Thyroid gland (tissue), 4 donors: ENCODE measurements around the gene PLB1. TPM values are rescaled to one million over a fixed set of nuclear protein-coding genes. Genes with fewer than 3 reads are reported as not detected.

Source experiments
- DNase-seq, 2 donors: peaks; one replicate each; pipeline ENCODE4 v3.0.0-alpha.2; 2019
- H3K27ac ChIP-seq, 3 donors: fragments of 200-600 bp; sonication (generic); 1 replicate in 2 of 3; 2 replicates in 1 of 3; pipeline ENCODE4 v1.5.1; 2016 to 2019; ENCODE audit warnings: mild to moderate bottlenecking in 1 of 3, moderate library complexity in 1 of 3
- H3K27me3 ChIP-seq: fragments of 200-600 bp; sonication (generic); one replicate; pipeline ENCODE4 v1.5.1; 2019
- H3K36me3 ChIP-seq, 2 donors: fragments of 200-600 bp; sonication (generic); one replicate each; pipeline ENCODE4 v1.5.1; 2016 to 2019
- H3K4me1 ChIP-seq, 2 donors: fragments of 200-600 bp; sonication (generic); one replicate each; pipeline ENCODE4 v1.5.1; 2017 to 2019
- H3K4me3 ChIP-seq, 3 donors: fragments of 200-600 bp; sonication (generic); replicated peaks in 1 of 3; 1 replicate in 2 of 3; 2 replicates in 1 of 3; pipeline ENCODE4 v1.5.1; 2016; ENCODE audit warnings: mild to moderate bottlenecking in 1 of 3
- H3K9me3 ChIP-seq: fragments of 200-600 bp; sonication (generic); one replicate; pipeline ENCODE4 v1.5.1; 2017
- CTCF ChIP-seq, 6 experiments: fragments of 200-600 bp in 3 of 6; fragments of 450-650 bp in 3 of 6; sonication (generic) in 3 of 6; IDR thresholded peaks; one replicate each; pipeline ENCODE4 v1.5.1; 2016 to 2019; ENCODE audit warnings: antibody characterized with exemption in 6 of 6, mild to moderate bottlenecking in 2 of 6, inconsistent platforms in 1 of 6, moderate library complexity in 1 of 6
- POLR2A ChIP-seq, 2 donors: fragments of 450-650 bp; IDR thresholded peaks; one replicate each; pipeline ENCODE4 v1.6.1; 2017; ENCODE audit warnings: antibody characterized with exemption in 2 of 2, mild to moderate bottlenecking in 2 of 2, moderate library complexity in 1 of 2
- WGBS, 2 donors: methylation state at CpG; one replicate each; pipeline ENCODE4 v1.1.5; 2017; 5-methylcytosine and 5-hydroxymethylcytosine counted together
- intact Hi-C: fragments of 100-400 bp; cut with DNase I; formaldehyde crosslinking; loops from one replicate; pipeline ENCODE4 v1.15.1; 2023
- total RNA-seq, 4 donors: library from RNA; depleted of rRNA; stranded (reverse); fragments of >200 nt; gene quantifications; one replicate each; pipeline ENCODE4 v1.2.3, GENCODE V29; 2016

The PLB1 gene
- total RNA-seq, 4 donors from 2014 or later = 1.2 to 3.3 (median 1.8) TPM

- H3K36me3 ChIP-seq = no peaks in the 10 kb centered on the region
- WGBS, 2 donors = 88 to 93% methylated on average over 15 of the region's 15 CpGs
- H3K27me3 ChIP-seq = no peaks in the 10 kb centered on the region
- H3K9me3 ChIP-seq = no peaks in the 10 kb centered on the region
- DNase-seq = no peak
- TF ChIP-seq POLR2A (IDR thresholded peaks at IDR 0.05) (no peak), CTCF (IDR thresholded peaks at IDR 0.05) (no peak)
- no peak overlapping the region for H3K27ac ChIP-seq
- H3K4me3 ChIP-seq = no peak overlapping the region
- intact Hi-C loops = loop anchor here (10.0 kb wide), 1 partner anchor 75 kb away; no protein-coding TSS in a partner anchor
- H3K4me1 ChIP-seq = peaks cover 6 to 17% of the 10 kb centered on the region in 2 donors
Measured at GRCh38 chr2:28589746-28590463, 94.0 kb downstream of the PLB1 start.

- Histone ChIP-seq H3K4me3 (no peak overlapping the region), H3K27me3 (no peaks in the 10 kb centered on the region), H3K9me3 (no peaks in the 10 kb centered on the region), H3K36me3 (no peaks in the 10 kb centered on the region), H3K4me1 (peaks cover 6 to 19% of the 10 kb centered on the region in 2 donors), H3K27ac (no peak overlapping the region)
- TF ChIP-seq CTCF (IDR thresholded peaks at IDR 0.05) = no peak
- TF ChIP-seq POLR2A (IDR thresholded peaks at IDR 0.05) = no peak
- no peak for DNase-seq
- 84 to 88% methylated on average over 13 of the region's 13 CpGs for WGBS, 2 donors
- intact Hi-C loops = loop anchor here (10.0 kb wide), 1 partner anchor 74 kb away; no protein-coding TSS in a partner anchor
Measured at GRCh38 chr2:28590496-28591301, 94.8 kb downstream of the PLB1 start.

- no peaks in the 10 kb centered on the region for H3K27me3 ChIP-seq
- H3K27ac ChIP-seq = no peak overlapping the region
- no peak for DNase-seq
- WGBS, 2 donors = 85 to 95% methylated on average over 6 to 9 of the region's 9 CpGs
- TF ChIP-seq CTCF (IDR thresholded peaks at IDR 0.05) (no peak), POLR2A (IDR thresholded peaks at IDR 0.05) (no peak)
- no peaks in the 10 kb centered on the region for H3K36me3 ChIP-seq
- no peaks in the 10 kb centered on the region for H3K9me3 ChIP-seq
- peaks cover 12 to 28% of the 10 kb centered on the region in 2 donors for H3K4me1 ChIP-seq
- no peak overlapping the region for H3K4me3 ChIP-seq
- intact Hi-C loops = loop anchor here (2.0 to 10.0 kb wide), 2 partner anchors 73 to 163 kb away; no protein-coding TSS in a partner anchor
Measured at GRCh38 chr2:28591711-28592335, 96.0 kb downstream of the PLB1 start.

GRCh38 chr2:28592481-28592880, 96.6 kb downstream of the PLB1 start:
- no peak overlapping the region for H3K27ac ChIP-seq
- 68 to 71% methylated on average over 3 of the region's 3 CpGs for WGBS, 2 donors
- DNase-seq = peak; percentile 54 to 62

More at GRCh38 chr2:28592481-28592880, 96.6 kb downstream of the PLB1 start:
- TF ChIP-seq CTCF (IDR thresholded peaks at IDR 0.05) (peak in 1 of 6 experiments; percentile 29), POLR2A (IDR thresholded peaks at IDR 0.05) (no peak)
- Histone ChIP-seq H3K27me3 (no peaks in the 10 kb centered on the region), H3K9me3 (no peaks in the 10 kb centered on the region), H3K4me3 (no peak overlapping the region), H3K4me1 (peaks cover 14 to 28% of the 10 kb centered on the region in 2 donors), H3K36me3 (no peaks in the 10 kb centered on the region)
- intact Hi-C loops = loop anchor here (2.0 to 10.0 kb wide), 2 partner anchors 72 to 162 kb away; no protein-coding TSS in a partner anchor
